Activated T-cell treated with anti-CD3 and anti-CD28 coated beads, Interleukin-2, amount 50 U/mL, for 4 hours (primary cell): ENCODE data around the gene KLHL12. TPM values are rescaled to one million over a fixed set of nuclear protein-coding genes. Genes with fewer than 3 reads are reported as not detected.

Experiments
- ATAC-seq, 2 donors: fragments of 200-7000 bp; cut with Tn5 transposase; one replicate each; pipeline ENCODE4 v1.10.0; 2021
- DNase-seq: peaks from one replicate; pipeline ENCODE4 v3.0.0-alpha.2; 2020
- H3K27me3 Mint-ChIP-seq: one replicate; pipeline ENCODE4 v1.8.0; 2021; ENCODE audit warnings: low read depth, mixed read lengths
- H3K36me3 Mint-ChIP-seq: one replicate; pipeline ENCODE4 v1.8.0; 2022; ENCODE audit warnings: mixed read lengths; ENCODE audit not compliant: insufficient read depth
- H3K4me1 Mint-ChIP-seq: one replicate; pipeline ENCODE4 v1.8.0; 2021; ENCODE audit warnings: low read depth, mixed read lengths
- H3K4me3 Mint-ChIP-seq: one replicate; pipeline ENCODE4 v1.8.0; 2021; ENCODE audit warnings: mild to moderate bottlenecking, moderate library complexity, mixed read lengths
- H3K9me3 Mint-ChIP-seq: one replicate; pipeline ENCODE4 v1.8.0; 2021; ENCODE audit warnings: mixed read lengths
- total RNA-seq, 3 donors: library from RNA; stranded (reverse); gene quantifications; one replicate each; pipeline ENCODE4 v1.2.1, GENCODE V29; 2021

KLHL12 gene
- total RNA-seq, 3 donors from 2014 or later, result 31.1 to 32.5 (median 32.3) TPM

DNA sequence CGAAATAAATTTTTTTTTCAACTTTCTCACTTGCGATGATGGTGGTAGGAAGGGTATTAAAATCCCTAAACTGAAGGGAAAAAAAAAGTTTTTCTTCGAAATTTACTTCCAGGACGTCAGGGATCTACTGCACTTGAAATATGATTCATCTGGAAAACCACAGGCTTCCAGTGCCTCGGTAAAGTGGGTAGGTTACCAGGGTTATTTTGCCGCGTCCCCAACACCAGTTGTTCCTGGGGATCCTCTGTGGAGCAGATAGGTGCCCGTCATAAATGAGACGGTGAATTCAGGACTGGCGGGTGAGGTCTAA lies 38.9 kb downstream of the KLHL12 start:
- DNase-seq, result no peak

DNA sequence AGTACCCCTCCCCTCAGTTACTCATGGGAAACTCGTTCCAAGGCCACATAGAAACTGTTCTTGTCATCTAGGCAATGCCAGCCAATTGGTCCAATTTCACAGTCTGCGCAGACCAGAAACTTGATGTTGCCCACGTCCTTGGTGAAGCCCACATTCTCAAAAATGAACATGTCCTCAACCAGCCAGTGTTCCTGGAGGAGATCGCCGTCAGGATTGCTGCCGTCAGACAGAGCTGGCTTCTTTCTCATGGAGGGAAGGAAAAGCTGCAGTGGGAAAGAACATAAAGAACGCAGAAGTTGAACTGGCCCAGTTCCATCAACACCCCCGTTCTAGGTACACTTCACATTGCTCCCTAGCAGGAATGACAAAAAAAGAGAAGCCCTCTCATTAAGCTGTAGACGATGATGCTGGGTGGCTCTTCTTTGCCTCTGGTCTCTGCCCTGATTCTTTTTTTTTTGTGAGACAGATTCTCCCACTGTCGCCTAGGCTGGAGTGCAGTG lies 46.0 kb downstream of the KLHL12 start:
- H3K9me3 Mint-ChIP-seq, result no peaks in the 10 kb centered on the region
- H3K4me1 Mint-ChIP-seq, result peaks cover 12% of the 10 kb centered on the region
- H3K4me3 Mint-ChIP-seq, result no peak overlapping the region
- H3K36me3 Mint-ChIP-seq, result peaks cover 16% of the 10 kb centered on the region
- no peak for DNase-seq
- no peak for ATAC-seq
- no peaks in the 10 kb centered on the region for H3K27me3 Mint-ChIP-seq

More for the DNA sequence above, 38.9 kb downstream of the KLHL12 start:
- H3K4me1 Mint-ChIP-seq, result peaks cover 19% of the 10 kb centered on the region
- no peaks in the 10 kb centered on the region for H3K9me3 Mint-ChIP-seq
- ATAC-seq, result no peak
- no peaks in the 10 kb centered on the region for H3K27me3 Mint-ChIP-seq
- peak overlapping the region; percentile 92 for H3K4me3 Mint-ChIP-seq
- peaks cover 11% of the 10 kb centered on the region for H3K36me3 Mint-ChIP-seq

DNA sequence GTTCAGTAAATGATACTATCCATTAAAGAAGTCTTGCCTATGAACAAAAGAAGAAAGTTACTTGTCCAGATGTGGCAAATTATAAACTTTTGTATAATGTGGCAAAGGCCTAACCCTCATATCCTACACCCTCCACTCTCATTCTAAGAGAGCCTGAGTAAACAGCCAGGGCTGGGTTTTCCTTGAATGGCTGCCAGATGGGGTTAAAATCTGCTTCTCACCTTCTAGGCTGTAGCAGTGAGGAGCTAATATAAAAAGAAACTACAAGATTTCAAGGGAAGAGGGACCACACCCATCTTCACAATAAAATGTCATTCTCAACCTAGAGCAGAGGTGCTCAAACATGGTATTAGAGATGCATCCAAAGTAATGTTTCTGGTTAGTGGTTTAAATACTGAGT lies 47.0 kb downstream of the KLHL12 start:
- no peak for ATAC-seq
- Mint-ChIP-seq H3K9me3 (no peaks in the 10 kb centered on the region), H3K4me1 (peaks cover 12% of the 10 kb centered on the region), H3K36me3 (peaks cover 16% of the 10 kb centered on the region), H3K4me3 (no peak overlapping the region), H3K27me3 (no peaks in the 10 kb centered on the region)
- no peak for DNase-seq

DNA sequence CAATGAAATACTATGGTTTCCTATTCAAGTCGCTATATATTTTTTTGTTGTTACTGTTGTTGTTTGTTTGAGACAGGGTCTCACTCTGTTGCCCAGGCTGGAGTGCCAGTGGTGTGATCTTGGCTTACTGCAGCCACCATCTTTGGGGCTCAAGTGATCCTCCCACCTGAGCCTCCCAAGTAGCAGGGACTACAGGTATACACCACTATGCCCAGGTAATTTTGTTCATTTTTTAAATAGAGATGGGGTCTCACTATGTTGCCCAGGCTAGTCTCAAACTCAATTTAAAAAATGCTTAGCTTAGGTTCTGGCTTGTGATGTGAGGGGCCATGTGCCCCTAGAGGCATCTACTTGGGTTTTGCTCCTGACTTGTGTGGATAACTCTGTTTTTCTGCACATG lies 47.9 kb downstream of the KLHL12 start:
- ATAC-seq, result no peak
- Mint-ChIP-seq H3K4me3 (no peak overlapping the region), H3K27me3 (no peaks in the 10 kb centered on the region), H3K9me3 (no peaks in the 10 kb centered on the region), H3K36me3 (peaks cover 16% of the 10 kb centered on the region), H3K4me1 (peaks cover 12% of the 10 kb centered on the region)
- no peak for DNase-seq

DNA sequence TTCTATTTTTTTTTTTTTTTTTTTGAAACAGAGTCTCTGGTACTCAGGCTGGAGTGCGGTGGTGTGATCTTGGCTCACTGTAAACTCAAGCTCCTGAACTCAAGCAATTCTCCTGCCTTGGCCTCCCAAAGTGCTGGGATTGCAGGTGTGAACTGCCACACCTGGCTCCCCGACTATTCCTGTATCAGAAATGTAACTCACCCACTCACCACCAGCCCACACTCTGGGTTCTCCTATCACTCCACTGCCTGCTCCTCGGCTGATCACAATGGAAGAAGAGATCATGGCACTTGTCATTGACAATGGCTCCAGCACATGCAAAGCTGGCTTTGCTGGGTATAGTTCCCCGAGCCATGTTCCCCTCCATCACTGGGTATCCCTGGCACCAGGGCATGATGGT lies 54.0 kb downstream of the KLHL12 start:
- H3K9me3 Mint-ChIP-seq, result no peaks in the 10 kb centered on the region
- peaks cover 3% of the 10 kb centered on the region for H3K27me3 Mint-ChIP-seq
- no peaks in the 10 kb centered on the region for H3K4me1 Mint-ChIP-seq
- DNase-seq, result no peak
- no peak for ATAC-seq
- H3K4me3 Mint-ChIP-seq, result no peak overlapping the region
- H3K36me3 Mint-ChIP-seq, result no peaks in the 10 kb centered on the region

DNA sequence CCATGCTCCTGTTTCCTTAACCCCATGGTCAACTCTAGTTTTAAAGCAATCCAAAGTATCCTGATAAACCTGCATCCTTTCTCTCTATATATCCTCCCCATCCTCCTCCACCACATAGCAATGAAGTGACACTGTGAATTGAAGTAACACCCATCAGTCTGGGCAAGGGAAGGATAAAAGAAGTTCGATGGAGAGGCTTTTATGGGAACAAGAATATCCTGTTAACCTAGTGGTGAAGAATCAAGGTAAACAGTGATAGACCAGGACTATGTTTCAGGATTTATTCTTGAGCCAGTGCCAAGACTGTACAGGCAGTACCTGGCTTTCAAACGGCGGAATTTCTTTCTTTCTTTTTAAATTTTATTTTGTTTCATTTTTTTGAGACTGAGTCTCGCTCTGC lies 55.7 kb downstream of the KLHL12 start:
- Mint-ChIP-seq H3K9me3 (no peaks in the 10 kb centered on the region), H3K36me3 (no peaks in the 10 kb centered on the region), H3K27me3 (peaks cover 10% of the 10 kb centered on the region), H3K4me1 (no peaks in the 10 kb centered on the region), H3K4me3 (no peak overlapping the region)
- ATAC-seq, result no peak
- DNase-seq, result no peak

DNA sequence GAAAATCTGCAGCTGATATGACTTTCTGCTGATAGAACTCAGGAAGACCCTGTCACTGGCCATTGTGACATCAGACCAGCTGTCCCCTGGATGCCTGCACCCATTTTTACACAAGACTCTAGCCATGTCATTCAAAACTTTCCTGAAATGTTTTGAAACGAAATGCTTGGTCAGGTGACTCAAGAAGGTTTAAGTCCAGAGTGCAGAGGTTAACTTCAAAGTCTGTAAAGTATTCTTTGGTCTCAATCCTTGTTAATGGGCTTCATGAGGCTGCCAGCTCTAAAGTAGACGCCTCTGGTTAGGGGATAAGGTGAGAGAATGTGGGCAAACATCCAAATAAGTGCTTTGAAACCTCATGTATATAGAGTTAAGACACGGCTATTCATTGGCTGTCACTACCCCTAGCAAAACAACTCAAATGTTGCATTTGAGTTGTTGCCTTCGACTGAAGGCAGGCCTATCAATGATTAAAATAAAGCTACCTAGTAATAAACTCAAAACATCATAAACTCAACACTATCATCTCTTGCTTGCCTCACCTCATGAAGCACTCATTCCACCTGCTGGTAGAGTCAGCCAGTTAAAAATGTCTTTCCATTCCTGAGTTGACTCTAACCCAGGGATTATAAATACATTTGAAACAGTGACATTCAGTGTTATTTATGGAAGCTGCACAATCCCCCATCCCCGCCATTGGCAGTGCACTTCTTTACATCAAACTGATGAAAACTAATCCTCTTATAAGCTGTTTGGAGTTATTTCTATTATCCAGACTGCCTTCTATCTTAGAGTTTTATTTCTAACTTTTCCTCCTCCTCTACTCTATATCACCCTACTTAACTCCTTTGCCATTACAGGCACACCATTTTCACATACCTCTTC lies 64.1 kb downstream of the KLHL12 start:
- DNase-seq, result no peak
- peaks cover 15% of the 10 kb centered on the region for H3K4me1 Mint-ChIP-seq
- H3K4me3 Mint-ChIP-seq, result no peak overlapping the region
- H3K9me3 Mint-ChIP-seq, result no peaks in the 10 kb centered on the region
- H3K27me3 Mint-ChIP-seq, result peaks cover 59% of the 10 kb centered on the region
- H3K36me3 Mint-ChIP-seq, result no peaks in the 10 kb centered on the region
- ATAC-seq, result no peak

DNA sequence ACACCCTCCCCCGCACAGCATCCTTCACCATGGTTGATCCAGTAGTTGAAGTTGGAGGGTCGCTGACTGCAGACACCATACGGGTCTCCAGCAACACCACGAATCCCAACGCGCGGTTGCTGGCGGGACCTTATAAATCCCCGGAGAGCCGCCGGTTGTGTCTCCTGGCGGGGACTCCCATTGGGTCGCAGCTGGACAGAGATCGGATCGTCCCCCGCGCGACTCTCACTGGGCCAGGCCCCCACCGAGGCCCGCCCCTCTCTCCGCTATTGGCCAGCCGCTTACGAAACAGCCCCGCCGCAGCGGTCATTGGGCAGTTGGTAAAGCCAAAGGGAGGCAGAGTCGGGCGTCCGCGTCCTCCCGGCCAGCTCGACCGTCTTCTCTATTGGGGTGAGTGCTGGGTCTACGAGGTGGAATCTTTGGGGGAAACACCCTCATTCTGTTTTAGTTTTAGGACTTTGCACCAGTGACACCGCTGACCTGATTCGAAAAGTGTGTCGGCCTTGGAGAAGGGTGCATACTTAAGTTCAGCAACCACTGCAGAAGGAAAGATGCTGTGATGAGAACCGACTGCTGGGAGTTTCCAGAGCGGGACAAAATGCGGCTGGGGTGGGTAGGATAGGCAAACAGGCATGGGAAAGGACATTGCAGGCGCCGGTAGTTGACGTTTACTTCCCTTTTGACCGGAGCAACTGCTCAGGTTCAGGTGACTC lies 65.5 kb downstream of the KLHL12 start:
- peaks cover 15% of the 10 kb centered on the region for H3K4me1 Mint-ChIP-seq
- peak overlapping the region; percentile 79 for H3K4me3 Mint-ChIP-seq
- no peaks in the 10 kb centered on the region for H3K36me3 Mint-ChIP-seq
- peaks cover 53% of the 10 kb centered on the region for H3K27me3 Mint-ChIP-seq
- no peak for DNase-seq
- no peaks in the 10 kb centered on the region for H3K9me3 Mint-ChIP-seq
- peak; percentile 82 to 87 for ATAC-seq

DNA sequence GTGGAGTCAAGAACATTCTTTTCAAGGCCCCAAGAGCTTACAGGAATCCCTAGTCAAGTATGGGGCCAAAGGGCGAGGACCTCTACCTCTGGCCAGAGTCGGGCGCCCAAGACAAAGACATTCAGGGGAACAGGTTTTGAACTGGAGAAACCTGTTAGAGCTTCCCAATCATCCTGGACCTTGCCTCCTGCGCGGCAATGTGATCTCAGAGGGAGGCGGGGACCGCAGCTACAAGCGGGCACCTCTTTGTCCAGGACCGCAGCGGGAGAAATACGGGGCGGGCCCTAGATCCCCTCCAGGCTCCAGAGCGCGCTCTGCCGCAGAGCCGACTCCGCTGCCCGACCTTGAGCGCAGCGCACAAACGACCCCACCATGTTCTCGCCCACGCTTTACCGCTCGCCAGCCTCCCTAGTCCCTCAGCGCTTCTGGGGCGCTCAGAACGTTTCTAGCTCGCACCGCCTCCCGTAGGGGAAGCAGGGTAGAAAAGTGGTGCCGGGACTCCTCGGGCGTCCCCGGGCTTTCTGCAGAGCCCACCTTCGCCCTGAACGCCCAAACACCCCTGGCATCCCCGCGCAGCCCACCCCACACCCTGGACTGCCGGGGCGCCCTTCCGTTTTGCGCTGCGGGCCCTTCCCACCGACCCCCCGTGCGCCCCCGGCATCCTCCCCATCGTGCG lies 66.2 kb downstream of the KLHL12 start:
- H3K4me1 Mint-ChIP-seq, result peaks cover 15% of the 10 kb centered on the region
- no peaks in the 10 kb centered on the region for H3K36me3 Mint-ChIP-seq
- no peaks in the 10 kb centered on the region for H3K9me3 Mint-ChIP-seq
- peak overlapping the region; percentile 79 for H3K4me3 Mint-ChIP-seq
- ATAC-seq (peak; percentile 70 to 74), DNase-seq (peak; percentile 33)
- H3K27me3 Mint-ChIP-seq, result peaks cover 53% of the 10 kb centered on the region

DNA sequence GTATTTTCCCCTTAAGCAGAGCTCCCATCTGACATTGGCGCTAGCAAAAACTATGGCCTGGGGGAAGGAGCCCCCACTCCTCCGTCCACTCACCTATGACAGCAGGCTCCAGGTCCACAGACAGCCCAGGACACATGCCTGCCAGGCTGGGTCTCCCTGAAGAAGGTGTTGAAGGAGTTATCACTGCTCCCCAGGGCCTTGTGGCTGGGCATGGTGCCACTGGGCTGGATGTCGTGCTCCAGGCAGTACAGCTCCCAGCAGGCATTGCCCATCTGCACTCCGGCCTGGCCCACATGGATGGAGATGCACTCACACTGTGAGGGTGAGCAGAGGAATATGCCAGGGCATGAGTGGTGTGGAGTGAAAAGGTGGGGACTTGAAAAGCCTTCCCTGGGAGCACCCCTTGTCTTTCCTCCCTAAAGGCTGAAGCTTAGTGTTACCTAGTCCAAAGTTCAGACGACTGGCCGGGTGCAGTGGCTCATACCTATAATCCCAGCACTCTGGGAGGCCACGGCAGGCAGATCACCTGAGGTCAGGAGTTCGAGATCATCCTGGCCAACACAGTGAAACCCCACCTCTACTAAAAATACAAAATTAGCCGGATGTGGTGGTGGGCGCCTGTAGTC lies 68.1 kb downstream of the KLHL12 start:
- DNase-seq (no peak), ATAC-seq (no peak)
- peaks cover 40% of the 10 kb centered on the region for H3K27me3 Mint-ChIP-seq
- no peak overlapping the region for H3K4me3 Mint-ChIP-seq
- H3K4me1 Mint-ChIP-seq, result peaks cover 15% of the 10 kb centered on the region
- no peaks in the 10 kb centered on the region for H3K9me3 Mint-ChIP-seq
- no peaks in the 10 kb centered on the region for H3K36me3 Mint-ChIP-seq

DNA sequence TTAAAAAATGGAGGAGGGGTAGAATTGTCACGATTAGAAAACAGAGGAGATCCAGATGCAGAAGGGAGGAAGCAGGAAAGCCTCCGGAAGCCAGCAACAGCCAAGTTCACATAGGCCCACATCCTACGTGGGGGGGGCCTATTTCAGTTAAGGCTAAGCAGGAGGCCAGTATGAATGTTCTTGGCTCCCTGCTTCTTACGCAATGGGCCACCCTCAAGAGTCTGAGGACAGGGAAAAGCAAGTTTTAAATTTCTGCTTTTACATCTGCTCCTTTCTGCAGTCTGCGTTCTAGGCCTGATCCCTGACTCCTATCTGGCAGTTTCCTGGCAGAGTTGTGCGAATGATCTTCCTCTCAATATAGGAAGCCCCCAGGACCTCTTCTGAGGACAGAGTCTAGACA lies 68.7 kb downstream of the KLHL12 start:
- Mint-ChIP-seq H3K9me3 (no peaks in the 10 kb centered on the region), H3K4me1 (peaks cover 15% of the 10 kb centered on the region), H3K27me3 (peaks cover 35% of the 10 kb centered on the region), H3K36me3 (no peaks in the 10 kb centered on the region), H3K4me3 (no peak overlapping the region)
- DNase-seq (no peak), ATAC-seq (no peak)

DNA sequence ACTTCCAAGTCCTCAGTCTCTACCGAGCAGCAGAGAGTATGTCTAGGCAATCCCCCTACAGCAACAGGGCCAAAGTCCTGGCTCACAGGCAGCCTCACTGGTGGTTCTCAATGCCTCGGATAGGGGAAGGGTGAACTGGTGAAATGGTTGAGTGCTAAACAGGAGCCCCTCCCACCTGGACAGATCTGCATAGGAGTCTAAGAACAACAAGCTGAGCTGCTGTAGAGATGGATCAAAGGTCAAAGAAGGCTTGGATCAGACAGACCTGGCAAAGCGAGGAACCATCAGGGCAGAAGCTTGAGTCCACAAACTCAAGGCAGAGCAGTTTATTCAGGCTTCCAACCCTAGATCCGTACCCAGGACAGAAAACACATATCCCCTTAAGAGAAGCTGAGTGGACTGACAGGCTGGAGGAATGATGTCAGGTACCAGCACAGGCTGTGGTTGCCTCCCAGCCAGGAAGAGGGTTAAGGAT lies 69.9 kb downstream of the KLHL12 start:
- H3K9me3 Mint-ChIP-seq, result no peaks in the 10 kb centered on the region
- H3K4me1 Mint-ChIP-seq, result peaks cover 15% of the 10 kb centered on the region
- no peak overlapping the region for H3K4me3 Mint-ChIP-seq
- H3K36me3 Mint-ChIP-seq, result no peaks in the 10 kb centered on the region
- no peak for DNase-seq
- H3K27me3 Mint-ChIP-seq, result peaks cover 26% of the 10 kb centered on the region
- no peak for ATAC-seq

DNA sequence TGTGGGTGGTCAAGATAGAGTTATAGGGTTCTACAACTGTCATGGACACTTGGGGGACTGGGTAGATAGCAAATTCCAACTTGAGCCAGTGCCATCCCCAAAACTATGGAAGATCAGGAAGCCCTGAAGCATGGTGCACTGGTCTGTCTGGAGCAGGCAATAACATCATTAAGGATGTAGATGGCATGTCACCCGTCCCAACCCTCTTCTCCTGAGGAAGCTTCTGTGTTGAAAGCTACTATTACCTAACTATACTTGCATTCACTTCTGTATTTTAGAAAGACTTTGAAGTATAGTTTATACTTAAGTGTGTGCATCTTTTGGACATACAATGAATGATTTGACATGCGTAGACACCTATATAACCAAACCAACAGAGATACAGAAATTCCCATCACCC lies 71.0 kb downstream of the KLHL12 start:
- Mint-ChIP-seq H3K4me1 (peaks cover 5% of the 10 kb centered on the region), H3K36me3 (no peaks in the 10 kb centered on the region), H3K9me3 (no peaks in the 10 kb centered on the region), H3K4me3 (no peak overlapping the region), H3K27me3 (peaks cover 14% of the 10 kb centered on the region)
- ATAC-seq (no peak), DNase-seq (no peak)

DNA sequence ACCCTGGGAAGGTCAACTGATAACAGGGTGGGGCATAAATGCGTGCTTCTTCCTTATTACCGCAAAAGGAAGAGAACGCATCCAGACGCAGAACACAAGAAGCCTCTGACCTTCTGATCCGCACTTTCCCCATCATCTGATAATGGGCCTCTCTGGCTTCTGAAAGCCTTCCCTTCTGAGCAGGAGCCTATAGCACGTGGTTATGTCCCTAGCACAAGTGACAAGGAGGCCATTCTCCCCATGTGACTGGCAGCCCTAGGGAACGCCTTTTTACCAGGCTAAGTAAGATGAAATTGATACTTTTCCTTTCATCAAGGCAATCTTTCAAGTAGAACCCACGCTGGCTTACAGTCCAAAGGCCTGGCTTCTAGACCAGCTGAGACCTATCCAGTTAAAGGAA lies 72.2 kb downstream of the KLHL12 start:
- Mint-ChIP-seq H3K36me3 (no peaks in the 10 kb centered on the region), H3K4me3 (no peak overlapping the region), H3K4me1 (peaks cover 2% of the 10 kb centered on the region), H3K9me3 (no peaks in the 10 kb centered on the region), H3K27me3 (peaks cover 4% of the 10 kb centered on the region)
- no peak for DNase-seq
- ATAC-seq, result no peak
